ENCODE results near the gene GPR143. TPM values are rescaled to one million over a fixed set of nuclear protein-coding genes. Genes with fewer than 3 reads are reported as not detected.

The GPR143 gene
- total and polyA plus RNA-seq, 10 of the 15 experiments (the other 5 are each of a cell fraction or from before 2014, with no cell fraction given) = 0.05 to 0.31 (median 0.15) TPM; not detected in 5

DNA sequence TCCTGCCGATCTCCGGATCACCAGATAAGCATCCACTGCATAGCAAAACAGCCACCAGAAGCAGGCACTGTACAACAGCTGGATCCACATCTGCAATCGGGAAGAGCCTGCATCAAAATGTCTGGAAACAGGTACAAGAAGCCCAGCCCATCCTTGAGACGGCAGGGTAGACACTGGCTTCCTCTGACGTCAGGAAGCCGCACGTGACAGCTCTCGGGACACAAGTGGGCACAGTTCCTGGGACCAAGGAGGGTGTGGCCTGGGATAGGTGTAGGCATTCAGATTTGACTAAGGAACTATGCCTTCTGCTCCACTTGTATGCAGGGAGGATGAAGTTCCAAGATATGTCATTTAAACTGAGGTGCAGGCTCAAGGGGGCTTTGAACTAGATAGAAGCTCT is 6.3 kb downstream of the GPR143 start:
- Histone ChIP-seq H3K9ac (ENCODE audit: control insufficient read depth, insufficient read depth, low read length) (no peak overlapping the region), H3K4me1 (ENCODE audit: control insufficient read depth, insufficient read depth, low read length) (no peaks in the 10 kb centered on the region), H3K27me3 (replicated peaks in 1 of 2; ENCODE audit: control insufficient read depth in 2 of 2, insufficient read depth in 2 of 2, low read length in 1 of 2) (no peaks in the 10 kb centered on the region), H3K4me2 (ENCODE audit: control insufficient read depth, insufficient read depth) (no peak overlapping the region), H3K27ac (ENCODE audit: control insufficient read depth, insufficient read depth) (no peak overlapping the region), H3K9me3 (replicated peaks; ENCODE audit: control insufficient read depth, insufficient read depth, low read length) (no peaks in the 10 kb centered on the region; the same call in 2 of the 3 replicates), H3K4me3 (no peak overlapping the region), H3K79me2 (ENCODE audit: control insufficient read depth, insufficient read depth, low read length) (no peaks in the 10 kb centered on the region), H4K20me1 (ENCODE audit: control insufficient read depth, insufficient read depth) (no peaks in the 10 kb centered on the region), H3K36me3 (ENCODE audit: control insufficient read depth in 2 of 2, insufficient read depth in 2 of 2, low read length in 1 of 2) (no peaks in the 10 kb centered on the region), H2AFZ (ENCODE audit: control insufficient read depth, low read depth, low read length) (no peak overlapping the region)
- intact Hi-C loops (cut with micrococcal nuclease; ENCODE audit: unreplicated experiment) (no loop called here), in situ Hi-C loops (cut with MboI) (no loop called here)
- ChIA-PET RAD21 (ENCODE audit: unreplicated experiment) (no interaction called here), POLR2A (no interaction called here), SMC1A (ENCODE audit: uncharacterized antibody, unreplicated experiment) (no interaction called here), CTCF (no interaction called here)
- TF ChIP-seq RELA (IDR thresholded peaks at IDR 0.05; ENCODE audit: borderline replicate concordance, partially characterized antibody) (no peak), HCFC1 (IDR thresholded peaks at IDR 0.05; ENCODE audit: low read length) (no peak)
- no peak for ATAC-seq
- 48% methylated on average over 8 of the region's 8 CpGs for WGBS (ENCODE audit: insufficient coverage, insufficient replicate concordance, low lambda C conversion rate, missing lambda C conversion rate)
- FAIRE-seq = no peak
- no TSS peak for BruUV-seq (replicated peaks)
- DNase-seq (ENCODE audit: low read depth, low spot score) = no peak

- ChIA-PET RAD21 (ENCODE audit: unreplicated experiment) (no interaction called here), POLR2A (no interaction called here), SMC1A (ENCODE audit: uncharacterized antibody, unreplicated experiment) (no interaction called here), CTCF (no interaction called here)
- FAIRE-seq (no peak), DNase-seq (ENCODE audit: low read depth, low spot score) (no peak), ATAC-seq (no peak)
- H3K27me3 ChIP-seq (replicated peaks in 1 of 2; ENCODE audit: control insufficient read depth in 2 of 2, insufficient read depth in 2 of 2, low read length in 1 of 2) = no peaks in the 10 kb centered on the region
- H3K4me2 ChIP-seq (ENCODE audit: control insufficient read depth, insufficient read depth) = no peak overlapping the region
- intact Hi-C loops (cut with micrococcal nuclease; ENCODE audit: unreplicated experiment) = no loop called here
- 4% methylated on average over 4 of the region's 4 CpGs for WGBS (ENCODE audit: insufficient coverage, insufficient replicate concordance, low lambda C conversion rate, missing lambda C conversion rate)
- H2AFZ ChIP-seq (ENCODE audit: control insufficient read depth, low read depth, low read length) = no peak overlapping the region
- H4K20me1 ChIP-seq (ENCODE audit: control insufficient read depth, insufficient read depth) = no peaks in the 10 kb centered on the region
- no peaks in the 10 kb centered on the region for H3K36me3 ChIP-seq (ENCODE audit: control insufficient read depth in 2 of 2, insufficient read depth in 2 of 2, low read length in 1 of 2)
- H3K9me3 ChIP-seq (replicated peaks; ENCODE audit: control insufficient read depth, insufficient read depth, low read length) = no peaks in the 10 kb centered on the region; the same call in 2 of the 3 replicates
- H3K79me2 ChIP-seq (ENCODE audit: control insufficient read depth, insufficient read depth, low read length) = no peaks in the 10 kb centered on the region
- H3K9ac ChIP-seq (ENCODE audit: control insufficient read depth, insufficient read depth, low read length) = no peak overlapping the region
- in situ Hi-C loops (cut with MboI) = no loop called here
- BruUV-seq (replicated peaks) = no TSS peak
- no peak overlapping the region for H3K4me3 ChIP-seq
- H3K27ac ChIP-seq (ENCODE audit: control insufficient read depth, insufficient read depth) = no peak overlapping the region
- no peaks in the 10 kb centered on the region for H3K4me1 ChIP-seq (ENCODE audit: control insufficient read depth, insufficient read depth, low read length)
- TF ChIP-seq LARP7 (IDR thresholded peaks at IDR 0.05) = no peak
- no peak for TF ChIP-seq BCL3 (IDR thresholded peaks at IDR 0.05; ENCODE audit: borderline replicate concordance, insufficient read depth, low read depth, low read length, poor library complexity, severe bottlenecking)
- no peak for TF ChIP-seq POLR2AphosphoS5 (IDR thresholded peaks at IDR 0.05; ENCODE audit: low read length)
- no peak for TF ChIP-seq MTA2 (IDR thresholded peaks at IDR 0.05; ENCODE audit: low read depth)
- no peak for TF ChIP-seq KAT2A (conservative IDR thresholded peaks at IDR 0.05; ENCODE audit: control insufficient read depth, low read depth, low read length)
- TF ChIP-seq, protein P1, sequence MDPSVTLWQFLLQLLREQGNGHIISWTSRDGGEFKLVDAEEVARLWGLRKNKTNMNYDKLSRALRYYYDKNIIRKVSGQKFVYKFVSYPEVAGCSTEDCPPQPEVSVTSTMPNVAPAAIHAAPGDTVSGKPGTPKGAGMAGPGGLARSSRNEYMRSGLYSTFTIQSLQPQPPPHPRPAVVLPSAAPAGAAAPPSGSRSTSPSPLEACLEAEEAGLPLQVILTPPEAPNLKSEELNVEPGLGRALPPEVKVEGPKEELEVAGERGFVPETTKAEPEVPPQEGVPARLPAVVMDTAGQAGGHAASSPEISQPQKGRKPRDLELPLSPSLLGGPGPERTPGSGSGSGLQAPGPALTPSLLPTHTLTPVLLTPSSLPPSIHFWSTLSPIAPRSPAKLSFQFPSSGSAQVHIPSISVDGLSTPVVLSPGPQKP (IDR thresholded peaks at IDR 0.05; ENCODE audit: low read depth, low read length) = no peak
- TF ChIP-seq EZH2 (IDR thresholded peaks at IDR 0.05; ENCODE audit: borderline replicate concordance, control insufficient read depth, low read depth, low read length) = no peak
- no peak for TF ChIP-seq NR2C1 (IDR thresholded peaks at IDR 0.05)
These were observed 7.5 kb downstream of the GPR143 start for GRCh38 chrX:9758021-9758638.

Measured in GM12878 (cell line).